HG03280 (cell line): Measurements from ENCODE around the gene ST7.
"Not testable (repeated sequence)": the region's sequence is repeated elsewhere in the genome, so short reads cannot be mapped to it uniquely, and the experiment has no call there.

Source experiments
- ATAC-seq: cut with Tn5 transposase; IDR thresholded peaks from one replicate; pipeline ENCODE4 v1.9.1; 2021; ENCODE audit warnings: mild to moderate bottlenecking, moderate library complexity; ENCODE audit not compliant: unreplicated experiment

ST7 gene

DNA sequence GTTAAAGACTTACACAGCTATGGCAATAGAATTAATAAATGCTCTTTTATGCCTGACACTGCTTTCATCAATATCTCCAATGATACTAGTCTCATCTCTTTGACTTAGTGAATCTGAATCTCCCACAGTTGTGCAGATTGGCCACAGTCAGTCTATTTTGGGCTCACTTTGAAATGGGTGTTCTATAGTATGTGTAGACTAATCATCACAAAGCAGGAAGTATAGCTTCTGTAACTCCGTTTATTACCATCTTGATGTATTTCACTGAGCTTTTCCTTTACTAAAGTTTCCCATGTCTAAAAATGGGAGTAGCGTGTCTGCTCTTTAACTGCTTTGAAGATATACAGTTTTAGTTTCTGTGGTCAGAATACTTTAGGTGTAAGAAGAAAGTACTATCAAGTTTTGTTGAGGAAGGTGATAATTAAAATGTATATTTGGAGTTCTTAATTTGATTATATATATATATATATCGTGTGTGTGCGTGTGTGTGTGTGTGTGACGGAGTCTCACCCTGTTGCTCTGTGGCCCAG lies 70.1 kb downstream of the ST7 start:
- ATAC-seq, result peak; percentile 47

DNA sequence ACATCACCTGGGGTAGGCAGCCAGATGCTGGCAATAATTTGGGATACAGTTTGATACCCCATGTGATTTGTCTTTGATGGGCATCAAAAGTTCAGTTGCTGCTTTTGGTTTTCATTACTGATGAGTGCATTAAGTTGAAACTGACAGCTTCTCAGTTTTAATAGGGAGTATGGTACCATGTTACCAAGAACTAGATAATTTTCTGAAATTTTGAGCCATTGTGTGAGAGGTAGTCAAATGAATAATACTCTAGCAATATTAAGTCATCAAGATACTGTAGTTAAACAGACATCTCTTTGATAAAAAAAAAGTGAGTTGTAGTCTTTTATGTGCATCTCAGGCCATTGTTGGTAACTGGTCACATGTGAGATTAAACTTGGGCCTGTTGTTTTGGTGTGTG lies 71.5 kb downstream of the ST7 start:
- no peak for ATAC-seq

DNA sequence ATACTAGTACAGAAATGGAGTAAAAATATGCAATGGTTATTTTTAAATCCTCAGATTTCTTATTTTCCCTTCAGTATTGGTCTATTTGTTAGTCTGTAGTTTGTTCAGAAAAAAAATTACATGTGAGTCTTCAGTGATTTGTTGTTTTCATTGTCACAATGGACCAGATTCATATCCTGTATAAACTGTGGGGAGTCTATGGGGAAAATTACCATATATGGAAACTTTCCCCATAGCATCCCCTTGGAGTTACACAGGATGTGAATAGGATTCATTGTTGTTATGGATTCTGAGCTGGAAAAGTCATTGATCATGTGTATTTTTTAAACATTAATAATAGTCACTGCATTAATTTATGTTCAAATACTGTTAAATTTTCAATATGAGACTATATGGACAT lies 72.6 kb downstream of the ST7 start:
- no peak for ATAC-seq

DNA sequence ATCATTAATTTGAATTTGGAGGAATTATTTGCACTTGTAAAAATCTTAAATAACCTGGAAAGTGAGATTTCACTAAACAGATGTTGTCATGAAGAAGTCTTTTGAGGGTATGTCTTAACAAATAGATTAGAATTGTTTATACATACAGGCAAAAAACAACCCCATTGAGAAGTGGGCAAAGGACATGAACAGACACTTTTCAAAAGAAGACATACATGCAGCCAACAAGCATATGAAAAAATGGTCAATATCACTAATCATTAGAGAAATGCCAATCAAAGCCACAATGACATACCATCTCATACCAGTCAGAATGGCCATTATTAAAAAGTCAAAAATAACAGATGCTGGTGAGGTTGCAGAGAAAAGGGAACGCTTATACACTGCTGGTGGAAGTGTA lies 77.0 kb downstream of the ST7 start:
- ATAC-seq, result not testable (repeated sequence)

DNA sequence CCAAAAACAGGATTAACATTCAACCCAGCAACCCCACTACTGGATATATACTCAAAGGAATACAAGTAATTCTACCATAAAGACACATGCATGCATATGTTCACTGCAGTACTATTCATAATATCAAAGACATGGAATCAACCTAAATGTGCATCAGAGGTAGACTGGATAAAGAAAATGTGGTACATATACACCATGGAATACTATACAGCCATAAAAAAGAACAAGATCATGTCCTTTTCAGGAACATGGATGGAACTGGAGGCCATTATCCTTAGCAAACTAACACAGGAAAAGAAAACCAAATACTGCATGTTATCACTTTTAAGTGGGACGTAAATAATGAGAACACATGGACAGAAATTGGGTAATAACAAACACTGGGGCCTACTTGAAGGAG lies 77.5 kb downstream of the ST7 start:
- not testable (repeated sequence) for ATAC-seq

DNA sequence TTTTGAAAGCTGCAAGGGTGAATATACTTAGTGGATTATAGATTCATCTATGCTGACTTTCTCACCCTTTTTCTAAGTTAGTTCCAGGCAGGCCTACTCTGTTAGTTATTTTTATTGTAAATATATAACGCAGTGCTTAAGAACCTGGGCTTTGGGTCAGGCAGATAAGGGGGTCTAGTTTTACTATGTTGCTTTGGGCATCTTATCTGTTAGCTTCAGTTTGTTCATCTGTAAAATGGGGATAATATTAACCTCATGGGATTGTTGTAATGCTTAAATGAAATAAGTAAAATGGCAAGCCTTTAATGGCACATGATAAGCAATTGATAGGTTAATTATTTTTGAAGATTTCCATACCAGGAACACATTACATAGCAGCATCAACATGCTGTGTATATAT lies 79.5 kb downstream of the ST7 start:
- ATAC-seq, result no peak

DNA sequence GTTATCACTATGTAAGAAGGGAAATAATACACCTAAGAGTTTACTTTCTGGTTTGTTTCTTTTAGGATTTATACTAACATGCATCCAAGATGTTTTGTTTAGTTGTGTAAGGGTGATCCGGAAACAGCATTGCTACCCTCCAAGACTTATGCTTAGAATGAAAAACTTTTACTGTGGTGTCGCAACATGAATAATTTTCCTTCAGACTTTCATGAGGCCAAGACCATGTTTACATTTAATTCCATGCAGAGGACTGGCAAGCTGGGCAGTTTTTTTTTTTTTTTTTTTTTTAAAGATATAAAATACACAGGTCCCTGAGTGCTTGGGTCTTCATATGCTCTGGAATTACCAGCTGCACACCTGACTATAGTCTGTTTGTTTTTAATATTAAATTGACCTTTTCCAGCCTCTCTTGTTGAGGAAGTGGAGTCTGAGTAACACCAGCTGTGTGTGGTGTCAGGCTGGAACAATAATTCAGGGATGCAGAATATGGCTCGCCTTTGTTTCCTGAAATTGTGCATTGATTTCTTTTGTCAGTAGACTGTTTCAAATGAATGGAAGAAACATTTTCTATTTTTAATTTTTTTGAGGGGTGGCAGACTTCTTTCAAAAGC lies 81.7 kb downstream of the ST7 start:
- no peak for ATAC-seq

DNA sequence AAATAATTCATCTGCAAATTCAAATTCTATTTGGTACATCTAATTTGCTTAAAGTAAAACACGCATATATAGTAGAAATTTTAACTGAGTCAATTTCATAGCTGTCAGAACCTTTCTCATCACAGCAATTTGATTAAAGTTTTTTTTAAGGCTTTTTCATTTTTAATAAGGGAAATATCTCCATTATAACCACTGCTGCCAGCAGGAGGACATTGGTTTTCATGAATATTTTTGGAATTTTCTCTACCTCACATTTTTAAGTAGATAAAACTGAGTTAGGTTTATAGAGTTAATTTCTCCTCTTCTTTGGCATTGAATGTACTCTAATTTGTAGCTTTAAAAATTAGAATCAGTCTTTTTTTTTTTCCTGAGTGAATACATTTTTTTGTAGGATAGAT lies 82.2 kb downstream of the ST7 start:
- ATAC-seq, result no peak

DNA sequence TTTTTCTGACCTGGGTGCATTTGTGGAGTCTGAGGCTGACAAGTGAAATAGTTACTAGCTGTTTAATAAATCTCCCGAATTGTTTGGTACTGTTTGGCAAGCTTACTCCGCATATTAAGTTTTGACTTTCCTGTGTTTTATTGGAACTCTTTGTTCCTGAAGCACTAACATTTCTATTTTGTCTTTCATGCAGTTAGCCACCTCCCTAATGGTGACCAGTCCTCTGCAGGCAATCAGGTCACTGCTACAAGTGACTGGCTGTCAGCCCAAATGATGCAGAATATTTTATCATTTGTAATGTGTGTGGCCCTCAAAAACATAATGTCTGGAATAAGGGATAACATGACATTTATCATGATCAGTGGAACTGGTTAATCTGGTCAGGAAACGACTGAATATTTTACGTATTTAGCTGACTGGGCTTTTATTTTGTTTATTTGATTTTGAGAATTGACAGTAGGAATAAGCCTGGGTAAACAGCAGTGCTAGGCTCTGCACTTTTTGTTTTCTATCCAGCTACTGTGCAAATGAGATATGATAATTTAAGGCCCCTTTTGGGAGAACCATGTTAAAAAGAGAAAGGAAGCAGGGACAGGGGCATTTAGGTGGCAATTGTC lies 82.9 kb downstream of the ST7 start:
- no peak for ATAC-seq

DNA sequence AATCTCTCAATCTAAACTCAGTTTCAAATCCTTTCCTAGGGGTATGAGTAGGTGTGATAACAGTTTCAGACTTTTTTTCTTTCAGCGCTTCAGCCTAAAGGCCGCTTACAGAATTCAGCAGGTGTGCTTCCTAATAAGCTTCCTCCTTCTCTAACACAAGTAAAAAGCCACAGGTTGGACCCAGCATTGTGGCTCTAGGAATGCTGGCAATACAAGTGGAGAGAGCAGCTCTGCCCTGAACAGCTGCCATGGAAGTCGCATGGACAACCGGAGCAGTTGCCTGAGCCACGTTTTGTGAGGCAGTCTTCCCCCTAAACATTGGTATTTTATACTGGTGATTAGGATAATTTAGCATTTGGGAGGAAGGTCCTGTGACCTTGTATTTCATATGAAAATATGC lies 83.5 kb downstream of the ST7 start:
- no peak for ATAC-seq

DNA sequence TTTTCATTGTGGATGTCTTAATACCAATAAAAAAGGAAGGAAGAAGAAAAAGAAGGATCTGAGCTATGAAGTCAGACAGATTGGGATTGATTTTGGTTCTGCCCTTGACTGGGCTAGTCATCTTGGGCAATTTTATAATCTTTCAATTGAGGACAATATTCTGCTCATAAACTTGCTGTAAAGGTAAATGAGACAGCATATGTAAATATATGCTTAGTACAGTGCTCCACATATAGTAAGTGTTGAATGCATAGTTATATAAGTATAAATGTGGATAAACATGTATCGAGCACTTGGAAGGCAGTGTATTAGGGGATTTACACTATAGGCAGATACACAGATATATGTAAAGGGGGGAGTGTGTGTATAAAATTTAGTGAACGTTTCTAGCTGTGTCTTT lies 85.1 kb downstream of the ST7 start:
- ATAC-seq, result no peak

DNA sequence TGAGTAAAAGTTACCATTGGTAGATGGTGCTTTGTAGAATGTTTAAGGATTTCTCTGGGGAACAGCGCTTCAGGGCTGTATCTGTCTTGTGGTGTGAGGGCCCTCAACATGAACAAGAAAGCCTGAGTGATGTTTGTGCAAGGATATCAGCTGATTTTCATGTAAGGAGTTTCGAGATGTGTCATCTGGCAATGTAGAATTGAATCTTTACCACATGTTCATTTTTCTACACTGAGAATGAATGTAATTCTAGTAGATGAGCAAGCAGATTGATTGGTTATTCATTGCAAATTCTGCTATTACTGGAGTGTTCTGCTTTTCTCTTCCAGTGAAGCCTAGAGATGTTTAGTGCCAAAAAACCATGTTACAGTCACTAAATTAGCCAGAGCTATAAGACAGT lies 87.7 kb downstream of the ST7 start:
- peak; percentile 94 for ATAC-seq

DNA sequence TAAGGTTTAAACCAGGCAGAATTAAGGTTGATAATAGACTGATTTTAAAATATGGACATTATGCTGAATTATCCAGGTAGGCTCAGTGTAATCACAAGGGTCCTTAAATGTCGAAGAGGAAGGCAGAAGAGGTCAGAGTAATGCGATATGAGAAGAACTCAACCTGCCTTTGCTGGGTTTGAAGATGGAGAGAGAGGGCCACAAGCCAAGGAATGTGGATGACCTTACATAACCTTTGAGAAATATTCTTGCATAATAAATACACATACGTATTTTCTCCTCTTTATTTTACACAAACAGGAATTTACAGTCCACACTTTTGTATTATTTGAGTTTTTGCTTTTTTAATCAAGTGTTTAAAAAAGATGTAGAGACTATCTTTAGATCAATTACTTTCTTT lies 88.5 kb downstream of the ST7 start:
- no peak for ATAC-seq

DNA sequence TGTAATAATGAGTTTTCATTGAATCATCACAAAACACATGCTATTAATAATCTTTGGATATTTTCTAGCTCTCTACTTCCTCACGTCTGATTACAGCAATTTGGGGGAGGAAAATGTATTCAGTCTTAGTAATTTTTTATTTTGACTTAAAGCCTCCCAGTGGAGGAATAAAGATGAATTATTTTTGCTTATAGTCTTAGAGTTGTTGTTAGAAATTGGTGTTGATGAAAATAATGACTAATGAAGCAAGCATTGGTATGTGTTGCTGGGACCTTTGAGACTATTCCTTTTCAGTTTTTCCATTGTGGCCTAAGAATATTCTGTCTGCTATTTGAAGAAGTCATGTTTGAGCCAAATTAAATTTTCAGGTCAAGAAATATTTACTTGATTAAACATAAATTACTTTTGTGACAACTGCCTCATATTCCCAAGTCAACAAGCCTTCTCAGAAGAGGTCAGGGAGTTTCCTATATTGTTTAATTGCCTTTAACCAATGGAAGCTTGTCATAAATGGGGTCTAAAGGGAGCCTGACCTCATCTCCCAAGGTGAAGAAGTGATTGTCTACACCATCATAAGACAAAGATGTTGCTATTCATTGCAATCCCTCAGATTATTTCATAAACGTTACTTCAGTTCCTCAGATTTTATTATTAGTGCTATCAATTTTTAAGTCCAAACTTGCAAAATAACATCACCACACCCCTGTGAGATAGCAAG lies 90.0 kb downstream of the ST7 start:
- ATAC-seq, result no peak

DNA sequence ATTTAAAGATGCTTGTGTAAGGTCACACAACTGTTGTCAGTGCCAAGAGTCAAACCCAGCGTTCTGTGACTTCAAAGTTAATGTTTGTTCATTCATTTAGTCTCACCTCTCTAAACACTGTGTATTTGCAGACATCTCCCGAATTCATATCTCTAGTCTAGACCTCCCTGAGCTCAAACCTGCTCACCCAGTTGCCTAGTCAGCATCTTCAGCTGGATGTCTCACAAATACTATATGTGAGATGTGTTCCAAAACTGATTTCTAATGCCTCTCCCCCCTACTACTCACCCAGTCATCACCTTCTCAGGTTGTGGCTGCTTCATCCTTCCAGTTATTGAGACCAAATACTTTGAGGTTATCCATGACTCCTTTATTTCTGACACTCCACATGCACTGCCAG lies 91.4 kb downstream of the ST7 start:
- ATAC-seq, result no peak

DNA sequence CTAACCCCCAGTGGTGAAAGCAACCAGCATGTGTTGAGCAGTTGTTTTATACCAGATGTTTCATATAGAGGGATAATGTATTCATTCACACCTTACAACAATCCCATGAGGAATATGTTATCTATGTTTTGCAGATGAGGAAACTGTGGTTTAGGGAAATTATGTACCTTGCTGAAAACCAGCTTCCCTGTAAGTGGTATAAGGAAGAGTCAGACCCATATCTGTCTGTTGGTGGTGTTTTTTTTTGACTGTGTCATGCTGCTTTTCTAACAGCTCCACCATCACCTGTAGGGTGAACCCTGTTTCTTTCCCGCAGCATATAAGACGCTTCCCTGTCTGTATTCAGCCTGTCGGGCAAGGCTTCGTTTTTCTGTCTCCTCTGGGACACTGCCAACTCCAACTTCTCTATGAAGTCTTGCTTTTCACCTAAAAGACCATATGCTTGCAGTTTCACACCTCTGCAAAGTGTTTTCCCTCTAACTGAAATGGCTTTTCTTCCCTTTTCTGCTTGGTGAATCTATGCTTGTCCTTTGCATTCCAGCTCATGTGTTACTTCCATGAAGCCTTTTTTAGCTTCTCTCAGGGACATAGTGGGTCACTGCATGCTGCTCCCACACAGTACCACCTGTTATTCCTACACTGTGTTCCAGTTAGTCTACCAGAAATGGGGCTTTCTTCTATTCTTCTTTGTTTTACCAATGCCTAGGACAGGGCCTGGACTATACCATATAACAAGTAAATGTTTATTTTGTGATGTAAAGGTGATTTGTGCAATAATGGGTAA lies 92.8 kb downstream of the ST7 start:
- no peak for ATAC-seq

DNA sequence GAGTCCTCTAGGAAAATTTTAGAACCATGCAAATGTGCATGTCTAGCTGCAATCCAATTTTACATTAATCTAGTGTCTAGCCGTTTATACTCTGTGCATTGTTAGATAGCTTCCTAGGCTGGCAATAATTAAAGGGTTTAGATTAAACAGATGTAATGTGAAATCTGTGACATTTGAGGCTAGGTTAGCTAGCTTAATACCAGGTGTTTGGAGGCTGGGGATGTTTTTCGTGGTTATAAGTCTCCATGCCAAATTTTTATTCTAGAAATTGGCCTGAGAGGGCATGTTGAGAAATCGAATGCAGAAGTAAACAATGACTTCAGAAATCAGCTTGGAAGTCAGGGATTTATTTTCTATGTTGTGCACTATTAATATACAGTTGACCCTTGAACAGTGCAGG lies 94.2 kb downstream of the ST7 start:
- no peak for ATAC-seq

DNA sequence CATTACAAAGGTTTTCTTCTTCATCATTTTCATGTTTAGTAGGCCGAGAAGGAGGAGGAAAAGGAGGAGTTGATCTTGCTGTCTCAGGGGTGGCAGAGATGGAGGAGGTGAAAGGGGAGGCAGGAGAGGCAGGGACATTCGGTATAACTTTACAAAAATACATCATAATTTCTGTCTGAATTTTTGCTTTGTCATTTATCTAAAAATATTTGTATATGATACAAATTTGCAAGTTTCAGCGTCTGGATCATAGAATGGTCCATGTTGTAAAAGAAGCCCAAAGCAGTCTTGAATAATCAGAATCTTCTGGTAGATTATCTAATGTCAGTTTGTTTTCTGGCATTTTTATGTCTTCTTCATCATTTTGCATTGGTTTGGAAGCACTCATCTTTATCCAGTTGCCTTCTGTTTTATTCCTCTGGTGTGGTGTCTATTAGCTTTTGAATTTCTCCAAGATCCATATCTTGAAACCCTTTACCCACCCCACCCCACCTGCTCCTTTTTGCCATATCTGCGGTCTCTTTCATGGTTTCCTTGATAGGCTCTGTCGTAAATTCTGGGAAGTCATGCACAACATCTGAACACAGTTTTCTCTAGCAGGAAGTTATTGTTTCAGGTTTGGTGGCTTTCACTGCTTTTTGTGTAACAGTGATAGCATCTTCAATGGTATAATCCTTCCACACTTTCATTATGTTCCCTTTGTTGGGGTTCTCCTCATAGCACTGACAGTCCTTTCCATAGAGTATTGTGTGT lies 95.0 kb downstream of the ST7 start:
- ATAC-seq, result no peak

DNA sequence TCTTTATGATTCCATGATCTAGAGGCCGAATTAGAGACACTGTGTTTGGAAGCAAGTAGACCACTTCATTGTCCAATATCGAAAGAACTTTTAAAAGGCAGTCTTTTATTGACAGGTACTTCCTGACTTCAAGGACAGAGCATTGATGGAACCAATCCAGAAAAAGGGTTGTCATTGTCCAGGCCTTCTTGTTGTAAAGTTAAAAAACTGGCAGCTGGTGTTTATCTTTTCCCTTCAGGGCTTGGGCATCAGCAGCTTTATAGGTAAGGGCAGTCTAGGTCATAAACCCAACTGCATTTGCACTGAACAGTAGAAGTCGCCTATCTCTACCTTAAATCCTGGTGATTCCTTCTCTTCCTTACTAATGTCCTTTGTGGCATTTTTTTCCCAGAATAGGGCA lies 95.6 kb downstream of the ST7 start:
- ATAC-seq, result no peak

DNA sequence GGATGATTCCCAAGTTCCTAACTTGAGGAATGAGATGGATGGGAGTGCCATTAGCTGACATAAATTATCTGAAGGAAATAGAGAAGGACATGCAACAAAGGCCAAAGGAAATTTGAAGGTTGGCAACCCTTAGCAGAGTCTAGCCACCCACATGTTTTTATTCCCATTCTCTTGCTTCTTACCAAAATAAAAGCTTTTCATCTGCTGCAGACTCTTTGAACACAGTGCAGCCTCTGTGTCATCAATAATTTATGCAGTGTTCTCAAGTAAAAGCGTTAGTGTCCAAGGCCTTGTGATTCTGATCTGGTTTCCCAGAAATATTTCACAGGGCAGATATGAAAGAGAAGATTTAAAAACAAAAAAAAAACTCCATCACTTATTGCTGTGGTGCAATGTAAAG lies 98.5 kb downstream of the ST7 start:
- no peak for ATAC-seq

DNA sequence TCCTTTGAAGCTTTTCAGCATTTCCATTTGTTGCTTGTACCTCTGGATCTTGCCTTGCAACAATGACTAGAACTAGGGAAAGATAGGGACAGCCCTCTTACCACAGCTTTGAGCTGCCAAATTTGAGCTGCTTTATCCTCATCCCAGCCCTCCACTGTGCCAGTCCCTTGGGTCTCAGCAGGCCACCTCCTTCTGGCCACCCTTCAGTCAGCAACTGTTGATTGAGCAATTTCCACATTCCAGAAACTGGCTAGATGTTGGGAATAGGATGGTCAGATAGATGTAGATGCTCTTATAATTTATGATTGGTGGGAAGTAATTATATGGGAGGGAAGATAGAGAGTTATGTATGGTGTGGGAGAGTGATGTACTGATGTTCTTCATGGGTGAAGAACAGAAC lies 100.1 kb downstream of the ST7 start:
- no peak for ATAC-seq
